DMS53 (cell line): ENCODE results near the gene RAB26.
"Not testable (repeated sequence)": the region's sequence is repeated elsewhere in the genome, so short reads cannot be mapped to it uniquely, and the experiment has no call there.

Experiments
- DNase-seq: peaks from one replicate; lab custom pipeline; 2025; lab: John Stamatoyannopoulos, UW

Gene RAB26

DNA sequence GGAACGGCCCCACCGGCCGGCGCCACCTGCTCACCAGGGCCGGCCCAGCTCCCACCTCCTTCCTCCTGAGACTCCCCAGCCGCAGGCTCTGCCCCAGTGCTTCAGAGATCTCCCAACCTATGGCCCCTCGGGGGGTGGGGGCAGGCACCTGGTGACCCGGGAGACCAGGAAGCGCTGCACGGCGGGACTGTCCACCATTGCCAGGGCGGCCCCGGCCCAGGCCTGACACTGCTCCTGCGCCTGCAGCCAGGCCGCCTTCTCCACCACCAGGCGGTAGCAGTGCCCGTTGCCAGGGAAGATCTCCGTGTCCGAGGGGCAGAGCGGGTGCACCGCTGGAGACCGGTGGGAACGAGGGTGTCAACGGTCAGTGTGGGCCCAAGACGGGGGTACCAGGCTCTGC is 31.1 kb upstream of the RAB26 start:
- DNase-seq, result not testable (repeated sequence)

DNA sequence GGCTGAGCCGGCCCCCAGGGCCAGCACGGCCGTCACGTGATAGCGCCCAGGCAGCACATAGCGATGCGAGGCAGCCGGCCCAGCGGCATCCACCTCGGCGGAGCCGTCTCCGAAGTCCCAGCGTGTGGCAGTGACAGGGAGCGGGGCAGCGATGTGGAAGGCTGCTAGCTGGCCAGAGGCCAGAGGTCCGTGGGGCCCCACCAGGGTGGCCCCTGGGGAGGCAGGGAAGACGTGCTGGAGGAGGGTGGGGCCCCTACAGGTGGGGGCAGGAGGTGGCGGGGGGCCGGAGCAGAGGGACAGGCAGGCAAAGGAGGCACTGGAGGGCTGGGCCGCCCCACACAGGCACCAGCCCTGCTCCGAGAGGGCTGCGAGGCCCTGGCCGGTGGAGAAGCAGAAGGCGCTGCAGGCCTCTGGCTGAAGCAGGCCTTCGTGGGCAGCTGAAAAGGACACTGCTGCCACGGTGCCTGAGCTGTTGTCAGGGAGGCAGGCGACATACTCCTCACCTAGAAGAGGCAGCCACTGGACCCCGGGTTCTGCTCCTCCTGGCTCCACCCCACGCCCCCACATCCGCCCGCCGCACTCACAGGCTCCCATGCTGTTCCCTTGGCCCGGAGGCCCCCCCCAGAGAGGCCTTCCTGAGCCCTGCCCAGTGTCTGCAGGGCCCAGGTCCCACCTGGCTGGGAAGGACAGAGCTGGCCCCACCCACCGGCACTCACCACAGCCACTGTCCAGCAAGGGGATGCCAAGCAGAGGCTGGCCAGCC is 30.3 kb upstream of the RAB26 start:
- not testable (repeated sequence) for DNase-seq

DNA sequence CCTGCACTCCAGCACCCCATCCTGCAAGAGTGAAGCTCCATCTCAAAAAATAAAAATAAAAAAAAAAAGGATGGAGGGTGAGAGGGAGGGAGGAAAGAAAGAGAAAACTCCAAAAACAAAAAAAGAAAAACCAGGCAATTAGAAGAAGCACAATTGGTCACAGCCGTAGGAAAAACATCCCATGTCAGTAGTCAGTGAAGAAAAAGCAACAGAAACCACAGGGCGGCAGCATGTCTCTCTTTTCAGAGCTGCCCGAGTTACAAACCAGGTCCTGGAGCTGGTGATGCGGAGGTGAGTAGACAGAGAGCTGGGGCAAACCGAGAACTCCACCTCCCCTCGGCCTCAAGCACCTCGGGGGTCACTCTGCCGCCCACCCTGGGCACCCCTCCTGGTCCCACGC is 27.1 kb upstream of the RAB26 start:
- DNase-seq, result not testable (repeated sequence)

DNA sequence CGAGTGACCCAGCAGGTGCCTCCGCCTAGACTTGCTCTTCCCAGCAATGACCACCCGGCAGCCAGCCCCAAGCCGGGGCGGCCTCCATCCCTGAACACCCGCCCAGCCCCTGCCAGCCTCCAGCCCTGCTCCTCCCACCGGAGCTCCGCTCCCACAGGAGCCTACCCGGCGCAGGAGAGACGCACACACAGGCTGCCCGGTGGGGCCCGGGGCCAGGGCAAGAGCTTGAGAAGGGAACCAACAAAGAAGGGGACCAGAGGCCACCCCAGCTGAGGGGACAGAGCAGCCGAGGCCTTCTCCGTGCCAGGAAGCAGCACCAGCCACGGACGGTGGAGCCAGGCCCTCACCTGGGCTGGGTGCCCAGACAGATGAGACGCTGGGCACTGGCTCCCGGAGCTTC is 26.6 kb upstream of the RAB26 start:
- no peak for DNase-seq

DNA sequence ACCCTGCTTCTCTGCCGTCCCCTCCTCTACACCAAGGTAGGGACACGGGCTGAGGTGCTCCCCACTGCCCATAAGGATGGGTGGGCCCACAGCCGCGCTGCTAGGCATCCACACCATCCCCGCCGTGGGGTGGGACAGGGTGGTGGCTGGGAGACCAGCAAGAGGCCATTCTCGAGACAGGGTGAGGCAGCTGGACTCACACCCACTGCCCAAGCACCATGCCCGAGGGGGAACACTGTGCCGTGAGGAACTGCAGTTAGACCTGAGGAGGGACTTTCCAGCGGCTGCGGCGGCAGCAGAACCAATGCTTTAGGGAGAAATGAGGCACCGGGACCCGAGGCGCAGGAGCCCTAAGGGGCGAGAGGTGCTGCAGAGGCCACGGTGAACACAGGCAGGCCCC is 26.0 kb upstream of the RAB26 start:
- no peak for DNase-seq

DNA sequence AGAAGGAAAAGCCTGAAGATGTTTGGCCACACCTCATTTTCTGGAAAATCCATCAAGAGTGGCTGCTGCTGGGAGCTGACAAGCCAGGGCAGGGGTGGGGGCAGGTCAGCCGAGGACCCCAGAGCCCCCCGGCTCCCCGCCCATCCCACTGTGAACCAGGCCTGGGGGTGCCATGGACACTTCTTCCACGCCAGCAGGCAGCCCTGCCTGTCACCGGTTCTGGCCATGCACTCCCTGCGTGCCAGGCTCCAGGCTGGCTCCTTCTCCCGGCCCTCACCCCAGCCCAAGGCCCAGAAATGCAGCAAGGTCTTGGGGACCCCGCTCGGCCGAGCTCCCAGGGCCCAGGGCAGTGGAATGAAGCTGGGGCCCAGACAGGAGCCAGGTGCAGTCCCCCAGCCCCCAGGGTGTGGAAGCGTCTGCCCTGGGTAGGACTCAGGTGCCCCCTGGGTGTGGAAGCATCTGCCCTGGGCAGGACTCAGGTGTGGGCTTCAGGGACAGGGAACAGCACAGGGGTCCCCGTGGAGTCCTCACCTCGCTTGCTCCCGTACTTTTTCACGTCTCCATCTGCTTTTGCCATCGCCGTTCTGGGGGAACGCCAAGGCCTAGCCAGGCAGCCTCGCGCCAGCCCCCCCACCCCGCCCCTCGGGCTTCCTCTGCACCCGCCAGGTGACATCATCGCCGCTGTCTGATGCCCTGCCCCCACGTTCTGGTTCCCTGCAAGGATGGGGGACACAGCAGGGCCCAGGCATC is 25.3 kb upstream of the RAB26 start:
- DNase-seq, result not testable (repeated sequence)

DNA sequence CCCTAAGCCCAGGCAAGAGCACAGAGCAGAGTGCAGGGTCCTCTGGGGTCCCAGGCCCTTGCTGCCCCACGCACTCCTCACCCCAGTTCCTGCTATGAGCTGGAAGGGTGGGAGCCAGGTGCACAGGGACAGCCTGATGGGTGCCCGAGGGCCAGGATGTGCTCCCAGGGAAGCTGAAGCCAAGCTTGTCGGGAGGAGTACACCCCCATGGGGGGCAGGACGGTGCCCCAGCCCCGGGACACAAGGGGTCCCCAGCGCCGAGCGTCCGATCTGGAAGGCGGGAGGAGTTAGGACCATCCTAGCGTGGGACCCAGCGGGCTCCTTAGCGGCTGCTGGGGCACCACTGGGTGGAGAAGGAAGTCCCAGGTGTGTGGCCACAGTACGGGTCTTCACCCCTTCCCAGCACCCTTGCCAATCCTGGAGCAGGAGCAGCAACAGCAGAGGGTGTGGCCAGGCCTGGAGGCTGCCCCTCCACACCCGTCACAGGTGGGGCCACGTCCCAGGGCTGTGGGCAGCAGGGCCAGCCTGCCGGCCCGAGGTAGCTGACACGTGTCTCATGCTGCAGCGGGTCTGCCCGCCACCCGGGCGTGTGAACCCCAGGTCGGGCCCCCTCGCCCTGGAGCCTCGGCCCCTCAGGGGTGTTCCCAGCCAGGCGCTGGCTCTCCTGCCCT is 24.6 kb upstream of the RAB26 start:
- not testable (repeated sequence) for DNase-seq

DNA sequence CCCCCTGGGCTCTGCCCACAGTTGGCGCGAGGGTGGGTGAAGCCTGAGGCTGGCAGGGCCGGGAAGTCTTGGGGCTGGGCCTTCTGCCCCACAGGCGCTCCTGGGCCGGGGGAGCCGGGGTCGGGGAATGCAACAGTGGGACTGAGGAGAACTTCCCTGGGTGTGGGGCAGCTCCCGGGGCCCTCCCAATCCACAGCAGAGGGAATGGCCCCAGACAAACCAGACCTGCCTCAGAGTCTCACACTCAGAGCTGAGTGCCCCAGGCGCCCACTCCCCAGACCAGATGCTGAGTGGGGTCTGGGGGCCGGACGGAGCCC is 24.1 kb upstream of the RAB26 start:
- DNase-seq, result not testable (repeated sequence)

DNA sequence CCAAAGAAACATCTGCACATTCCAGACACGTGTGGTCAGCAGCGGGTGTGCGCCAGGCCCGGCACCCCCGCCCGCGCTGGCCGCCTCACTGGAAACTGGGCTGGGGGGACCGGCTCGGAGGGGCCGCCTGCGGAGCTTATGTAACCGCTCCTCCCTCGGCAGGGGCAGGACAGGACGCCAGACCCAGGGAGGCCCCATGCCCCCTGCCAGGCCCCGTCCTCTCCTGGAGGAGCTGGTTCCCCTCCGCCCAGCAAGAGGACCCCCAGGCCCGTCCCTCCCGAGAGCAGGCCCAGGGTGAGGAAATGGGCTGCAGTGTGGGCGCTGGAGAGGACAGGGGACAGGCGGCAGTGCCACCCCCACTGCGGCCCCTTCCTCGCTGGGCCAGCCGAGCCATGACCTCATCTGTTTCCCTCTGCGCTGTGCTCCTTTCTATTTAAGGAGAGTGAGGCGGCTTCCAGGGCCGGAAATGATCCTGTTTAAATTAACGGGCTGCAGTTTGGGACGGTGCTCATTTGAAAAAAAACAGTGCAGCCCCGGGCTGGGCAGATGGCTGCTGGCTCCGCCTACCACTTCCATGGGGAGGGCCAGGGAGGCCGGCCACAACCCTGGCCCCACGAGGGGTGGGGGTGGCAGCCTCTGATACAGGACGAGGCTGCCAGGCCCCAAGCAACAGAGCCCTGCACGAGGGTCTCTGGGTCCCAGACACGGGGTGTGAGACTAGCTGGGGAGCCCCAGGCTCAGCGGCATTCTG is 23.6 kb upstream of the RAB26 start:
- DNase-seq, result not testable (repeated sequence)

DNA sequence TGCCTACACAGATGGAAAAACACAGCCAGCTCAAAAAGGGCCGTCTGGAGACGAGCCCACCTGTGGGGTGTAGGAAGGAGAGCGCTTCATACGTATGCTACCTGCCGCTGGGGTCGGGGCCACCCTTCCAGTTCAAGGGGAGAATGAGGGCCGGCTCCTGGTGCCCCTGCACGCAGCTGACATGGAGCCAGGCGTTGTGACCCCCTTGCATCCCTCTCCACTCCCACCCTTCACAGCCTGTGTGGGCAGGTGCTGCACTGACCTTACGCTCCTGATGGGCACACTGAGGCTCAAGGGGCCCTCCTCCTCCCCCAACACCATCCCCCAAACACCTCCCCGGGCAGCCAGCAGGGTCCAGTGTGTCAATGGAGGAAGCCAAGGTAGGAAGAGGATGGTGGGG is 22.8 kb upstream of the RAB26 start:
- not testable (repeated sequence) for DNase-seq

DNA sequence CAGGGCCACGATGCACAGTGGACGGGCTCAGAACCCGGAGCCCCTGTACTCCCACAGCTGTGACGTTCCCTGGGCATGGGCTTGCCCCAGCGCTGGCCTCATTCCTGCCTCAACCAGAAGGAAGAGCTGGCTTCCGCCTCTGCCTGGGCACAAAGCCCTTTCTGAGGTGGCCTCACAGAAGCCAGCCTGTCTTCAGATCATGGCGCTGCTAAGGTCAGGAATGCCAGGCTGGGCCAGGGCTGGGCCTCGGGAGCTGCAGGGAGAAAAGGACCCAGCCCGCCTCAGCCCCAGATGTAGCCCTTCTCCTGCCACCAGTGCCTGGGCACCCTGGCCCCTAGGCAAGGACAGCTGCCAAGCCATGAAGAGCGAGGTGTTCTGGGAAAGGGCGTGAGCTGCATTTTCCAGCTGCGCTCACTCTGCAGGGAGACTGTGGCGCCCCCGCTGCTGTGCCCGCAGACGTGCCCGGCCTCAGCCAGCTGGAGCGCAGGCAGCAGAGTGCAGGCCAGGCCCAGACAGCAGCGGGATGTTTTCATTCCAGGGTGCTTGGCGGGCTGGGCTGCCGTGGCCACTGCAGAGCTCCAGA is 22.2 kb upstream of the RAB26 start:
- DNase-seq, result not testable (repeated sequence)

DNA sequence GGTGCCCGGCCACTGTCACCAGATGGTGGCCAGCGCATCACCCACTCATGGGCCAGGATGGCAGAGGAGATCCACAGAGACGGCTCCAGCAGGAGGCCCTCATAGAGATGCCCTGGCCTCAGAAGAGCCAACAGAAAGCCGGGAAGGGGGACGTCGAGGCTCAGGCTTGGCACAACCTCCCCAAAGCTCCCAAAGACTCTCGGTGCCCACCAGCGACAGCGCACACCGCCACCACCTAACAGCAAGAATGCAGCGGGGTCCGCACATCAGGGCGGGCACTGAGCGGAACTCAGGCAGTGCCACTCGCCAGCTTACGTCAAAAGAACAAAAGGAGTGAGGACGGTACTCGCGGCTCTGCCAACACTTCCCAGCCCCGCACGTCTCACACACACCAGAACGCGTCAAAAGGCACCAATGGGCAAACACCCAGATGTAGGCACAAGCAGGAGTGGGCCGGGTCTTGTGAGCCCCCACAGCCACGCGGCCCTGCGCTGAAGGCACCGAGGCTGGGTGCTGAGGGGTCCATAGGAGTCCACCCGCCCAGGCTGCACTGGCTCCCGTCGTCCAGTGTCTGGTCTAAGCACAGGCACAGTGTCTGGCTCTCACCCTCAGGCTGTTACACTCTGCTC is 21.4 kb upstream of the RAB26 start:
- not testable (repeated sequence) for DNase-seq

DNA sequence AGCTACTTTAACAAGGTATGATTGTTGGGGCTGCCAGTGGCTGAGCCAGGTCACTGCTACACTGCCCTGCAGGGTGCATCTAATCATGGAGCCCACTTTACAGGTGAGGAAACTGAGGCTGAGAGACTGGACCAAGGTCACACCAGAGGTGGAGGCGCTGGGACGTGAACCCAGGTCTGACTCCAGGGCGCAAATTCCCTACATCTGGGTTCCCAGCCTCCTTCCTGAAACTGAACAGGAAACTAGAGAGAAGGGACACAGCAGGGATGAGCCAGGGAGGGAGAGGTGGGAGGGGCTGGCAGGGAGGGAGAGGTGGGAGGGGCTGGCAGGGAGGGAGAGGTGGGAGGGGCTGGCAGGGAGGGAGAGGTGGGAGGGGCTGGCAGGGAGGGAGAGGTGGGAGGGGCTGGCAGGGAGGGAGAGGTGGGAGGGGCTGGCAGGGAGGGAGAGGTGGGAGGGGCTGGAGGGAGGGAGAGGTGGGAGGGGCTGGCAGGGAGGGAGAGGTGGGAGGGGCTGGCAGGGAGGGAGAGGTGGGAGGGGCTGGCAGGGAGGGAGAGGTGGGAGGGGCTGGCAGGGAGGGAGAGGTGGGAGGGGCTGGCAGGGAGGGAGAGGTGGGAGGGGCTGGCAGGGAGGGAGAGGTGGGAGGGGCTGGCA is 20.7 kb upstream of the RAB26 start:
- DNase-seq, result peak; percentile 72

DNA sequence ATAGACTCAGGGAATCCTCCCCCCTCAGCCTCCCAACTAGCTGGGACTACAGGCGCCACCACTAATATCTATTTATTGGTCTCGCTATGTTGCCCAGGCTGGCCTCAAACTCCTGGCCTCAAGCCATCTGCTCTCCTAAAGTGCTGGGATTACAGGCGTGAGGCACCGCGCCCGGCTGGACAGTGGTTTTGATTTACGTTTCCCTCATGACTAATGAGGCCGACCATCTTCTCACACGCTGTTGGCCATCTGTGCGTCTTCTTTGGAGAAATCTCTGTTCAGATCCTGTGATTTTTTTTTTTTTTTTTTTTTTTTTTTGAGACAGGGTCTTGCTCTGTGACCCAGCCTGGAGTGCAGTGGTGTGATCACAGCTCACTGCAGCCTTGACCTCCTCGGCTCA is 19.2 kb upstream of the RAB26 start:
- DNase-seq, result not testable (repeated sequence)

DNA sequence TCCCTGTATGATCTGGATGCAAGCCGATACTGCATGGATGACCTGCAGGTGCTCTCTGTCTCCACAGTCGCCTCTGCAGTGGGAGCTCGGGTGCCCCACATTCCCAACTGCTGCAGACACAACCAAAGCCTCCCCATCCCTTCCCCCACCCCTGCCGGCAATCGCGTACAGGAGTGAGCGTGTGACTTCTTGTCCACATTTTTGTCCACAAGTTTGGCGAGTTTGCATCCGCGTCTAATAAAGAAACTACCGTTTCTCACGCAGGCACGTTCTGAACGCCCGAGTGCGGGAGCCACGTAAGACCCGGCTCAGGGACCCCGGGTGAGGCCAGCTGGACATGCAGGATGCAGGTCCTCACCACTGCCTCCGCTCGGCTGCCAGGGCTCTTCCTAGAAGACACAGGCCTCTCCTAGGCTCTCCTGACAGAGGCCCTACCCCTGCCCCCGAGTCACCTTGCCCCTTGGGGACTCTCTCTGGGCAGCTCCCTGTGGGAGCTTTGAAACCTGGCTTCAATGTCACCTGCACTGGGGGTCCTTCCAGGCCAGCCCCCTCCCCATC is 18.5 kb upstream of the RAB26 start:
- DNase-seq, result not testable (repeated sequence)

DNA sequence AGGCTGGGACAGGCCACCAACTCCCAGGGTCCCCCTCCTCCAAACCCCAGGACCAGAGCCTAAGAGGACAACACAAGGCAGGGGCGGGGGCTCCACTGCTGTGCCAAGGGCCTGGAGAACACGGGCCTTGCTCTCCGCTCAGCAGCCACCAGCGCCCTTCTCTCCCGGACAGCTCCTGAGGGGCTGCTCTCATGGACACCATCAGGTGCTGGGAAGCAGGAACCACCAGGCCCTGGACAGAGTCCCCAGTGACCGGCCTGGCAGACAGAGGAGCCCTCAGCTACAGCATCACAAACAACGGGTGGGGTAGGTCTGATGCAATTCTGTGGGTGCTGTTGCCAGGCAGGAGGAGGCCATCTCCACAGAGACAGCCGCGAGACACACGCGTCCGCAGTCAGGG is 14.6 kb upstream of the RAB26 start:
- not testable (repeated sequence) for DNase-seq

DNA sequence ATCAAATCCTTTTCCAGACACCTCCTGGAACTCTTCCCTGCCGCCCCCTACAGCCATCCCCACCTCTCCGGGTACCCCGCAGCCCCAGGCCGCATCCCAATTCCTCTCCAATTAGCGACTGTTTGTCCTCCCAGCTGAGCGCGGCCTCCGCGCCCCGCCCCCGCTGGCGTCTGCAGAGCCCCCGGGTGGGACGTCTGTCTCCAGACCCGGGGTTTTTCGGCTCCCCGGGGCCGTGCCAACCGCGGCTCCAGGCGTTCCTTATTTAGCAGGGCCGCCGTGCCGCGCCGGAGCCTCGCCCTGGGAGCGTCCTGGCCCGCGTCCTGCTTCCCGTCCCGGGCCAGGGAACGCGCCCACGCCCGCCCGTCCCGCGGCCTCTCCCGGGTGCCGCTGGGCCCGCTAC is 13.4 kb upstream of the RAB26 start:
- not testable (repeated sequence) for DNase-seq

DNA sequence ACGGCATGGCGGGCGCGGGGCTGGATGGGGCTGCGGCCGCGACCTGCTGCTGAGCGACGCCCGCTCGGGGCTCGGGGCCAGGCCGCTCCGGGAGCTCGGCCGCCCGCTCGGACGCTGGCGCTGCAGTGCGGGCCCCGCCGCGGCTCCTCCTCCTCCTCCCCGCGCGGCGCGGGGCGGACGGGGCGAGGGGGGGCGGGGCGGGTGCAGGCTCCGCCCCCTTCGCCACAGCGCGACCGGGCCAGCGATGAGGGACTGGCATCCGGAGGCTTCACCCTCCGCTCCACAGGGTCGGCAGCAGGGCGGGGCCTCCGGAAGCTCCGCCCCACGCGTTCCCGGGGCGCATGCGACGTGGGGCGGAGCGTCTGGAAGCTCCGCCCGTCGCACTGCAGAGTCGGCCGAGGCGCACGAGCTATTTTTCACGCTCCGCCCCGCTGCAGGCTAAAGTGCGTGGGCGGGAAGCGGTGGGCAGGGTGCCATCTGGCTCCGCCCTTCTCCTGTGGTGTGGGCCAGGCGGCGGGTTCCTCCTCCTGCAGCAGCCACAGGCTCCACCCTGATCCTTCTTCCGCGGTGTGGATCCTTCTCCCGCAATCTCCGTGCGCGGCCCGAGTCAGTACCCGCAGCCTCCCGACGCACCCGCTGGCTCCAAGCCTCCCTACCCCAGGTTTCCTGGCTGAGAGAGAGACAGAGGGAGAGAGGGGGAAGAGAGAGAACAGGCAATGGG is 12.5 kb upstream of the RAB26 start, which contains the start of gene PKD1:
TSS of gene PKD1 (minus strand) at position 129 of the 721 bp plus-strand sequence. CDS start 209 bp downstream, outside the sequence.
- peak; percentile 89 for DNase-seq
